Smooth muscle cell (in vitro differentiated cells): ENCODE data around the gene RUSC1. TPM values are rescaled to one million over a fixed set of nuclear protein-coding genes. Genes with fewer than 3 reads are reported as not detected.
A peak's percentile ranks its signal among the peaks of the same experiment; 100 is the strongest.

Experiments
- DNase-seq: peaks from one replicate; lab custom pipeline; 2025; ENCODE audit not compliant: unreplicated experiment; lab: John Stamatoyannopoulos, UW
- H2AFZ ChIP-seq: fragments of 200-600 bp; sonication (generic); 2 replicates; pipeline ENCODE4 v1.6.0; 2016; ENCODE audit warnings: antibody characterized with exemption, low read depth, mild to moderate bottlenecking
- H3F3A ChIP-seq: fragments of 200-600 bp; sonication (generic); 2 replicates; pipeline ENCODE4 v1.6.0; 2017; ENCODE audit warnings: antibody characterized with exemption, low read depth
- H3K27ac ChIP-seq: fragments of 200-600 bp; sonication (generic); 2 replicates; pipeline ENCODE4 v1.5.1; 2016; ENCODE audit warnings: low read depth, mild to moderate bottlenecking
- H3K27me3 ChIP-seq: fragments of 200-600 bp; sonication (generic); 2 replicates; pipeline ENCODE4 v1.6.1; 2016; ENCODE audit warnings: low read depth, mild to moderate bottlenecking
- H3K36me3 ChIP-seq: fragments of 200-600 bp; sonication (generic); 2 replicates; pipeline ENCODE4 v1.5.1; 2016; ENCODE audit warnings: low read depth
- H3K4me1 ChIP-seq: fragments of 200-600 bp; sonication (generic); 2 replicates; pipeline ENCODE4 v1.5.1; 2016; ENCODE audit warnings: low read depth
- H3K4me2 ChIP-seq: fragments of 200-600 bp; sonication (generic); 2 replicates; pipeline ENCODE4 v1.6.0; 2016; ENCODE audit warnings: mild to moderate bottlenecking
- H3K4me3 ChIP-seq: fragments of 200-600 bp; sonication (generic); 2 replicates; pipeline ENCODE4 v1.5.1; 2016; ENCODE audit warnings: mild to moderate bottlenecking
- H3K79me2 ChIP-seq: fragments of 200-600 bp; sonication (generic); 2 replicates; pipeline ENCODE4 v1.6.0; 2016; ENCODE audit warnings: low read depth, mild to moderate bottlenecking
- H3K9ac ChIP-seq: fragments of 200-600 bp; sonication (generic); 2 replicates; pipeline ENCODE4 v1.6.0; 2016; ENCODE audit warnings: low read depth
- H3K9me3 ChIP-seq: fragments of 200-600 bp; sonication (generic); replicated peaks from 2 replicates; pipeline ENCODE4 v1.5.1; 2016; ENCODE audit warnings: low read depth
- H4K20me1 ChIP-seq: fragments of 200-600 bp; sonication (generic); 2 replicates; pipeline ENCODE4 v1.6.0; 2016; ENCODE audit warnings: low read depth
- WGBS: methylation state at CpG from one replicate; pipeline ENCODE4 v1.1.7; 2016; ENCODE audit warnings: low lambda C conversion rate; 5-methylcytosine and 5-hydroxymethylcytosine counted together
- polyA plus RNA-seq: library from polyadenylated mRNA; unstranded; fragments of >200 nt; fragmentation: Nextera tagmentation; extraction: Ambion mirVana; gene quantifications from 2 replicates; pipeline ENCODE4 v1.2.1, GENCODE V29; 2016
- total RNA-seq: library from RNA; depleted of rRNA; stranded (reverse); fragments of >200 nt; gene quantifications from 2 replicates; pipeline ENCODE4 v1.2.3, GENCODE V29; 2014
- TF ChIP-seq, protein P1 (sequence below): fragments of 200-600 bp; sonication (generic); IDR thresholded peaks from 2 replicates; pipeline ENCODE4 v1.5.1; 2017; ENCODE audit warnings: borderline replicate concordance, mild to moderate bottlenecking, antibody characterized with exemption; ENCODE audit not compliant: insufficient read depth, poor library complexity, severe bottlenecking

The RUSC1 gene
- total and polyA plus RNA-seq, 2 experiments from 2014 or later: 28.7 to 33.2 TPM

DNA sequence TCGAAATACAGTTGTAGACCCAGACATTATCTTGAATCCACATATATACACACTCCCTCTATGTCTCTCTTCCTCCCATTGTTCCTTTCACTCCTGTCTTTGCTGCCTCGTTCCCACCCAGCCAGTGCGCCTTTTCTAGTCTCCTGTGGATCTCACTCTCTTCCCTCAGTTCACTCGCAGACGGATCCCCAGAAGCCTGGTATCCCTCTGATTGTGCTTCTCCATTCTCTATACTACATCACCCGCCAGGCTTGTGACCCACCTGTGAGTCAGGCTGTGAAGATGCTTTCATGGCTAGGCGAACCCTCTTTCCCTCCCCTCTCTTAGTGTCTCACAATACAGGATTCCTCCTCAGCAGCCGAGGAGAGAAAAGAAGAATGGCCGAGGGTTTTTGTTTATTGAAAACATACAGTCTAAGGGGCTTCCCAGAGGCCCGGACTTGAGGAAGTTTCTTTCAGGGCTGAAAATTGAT, 42.0 kb upstream of the RUSC1 start:
- no peaks in the 10 kb centered on the region for H3K36me3 ChIP-seq
- H2AFZ ChIP-seq: no peak overlapping the region
- no peaks in the 10 kb centered on the region for H3K79me2 ChIP-seq
- no peaks in the 10 kb centered on the region for H3K9me3 ChIP-seq
- peaks cover 18% of the 10 kb centered on the region for H3K4me1 ChIP-seq
- no peak for DNase-seq
- H3F3A ChIP-seq: no peaks in the 10 kb centered on the region
- 66% methylated on average over 10 of the region's 10 CpGs for WGBS
- H3K9ac ChIP-seq: no peak overlapping the region
- TF ChIP-seq, protein P1, sequence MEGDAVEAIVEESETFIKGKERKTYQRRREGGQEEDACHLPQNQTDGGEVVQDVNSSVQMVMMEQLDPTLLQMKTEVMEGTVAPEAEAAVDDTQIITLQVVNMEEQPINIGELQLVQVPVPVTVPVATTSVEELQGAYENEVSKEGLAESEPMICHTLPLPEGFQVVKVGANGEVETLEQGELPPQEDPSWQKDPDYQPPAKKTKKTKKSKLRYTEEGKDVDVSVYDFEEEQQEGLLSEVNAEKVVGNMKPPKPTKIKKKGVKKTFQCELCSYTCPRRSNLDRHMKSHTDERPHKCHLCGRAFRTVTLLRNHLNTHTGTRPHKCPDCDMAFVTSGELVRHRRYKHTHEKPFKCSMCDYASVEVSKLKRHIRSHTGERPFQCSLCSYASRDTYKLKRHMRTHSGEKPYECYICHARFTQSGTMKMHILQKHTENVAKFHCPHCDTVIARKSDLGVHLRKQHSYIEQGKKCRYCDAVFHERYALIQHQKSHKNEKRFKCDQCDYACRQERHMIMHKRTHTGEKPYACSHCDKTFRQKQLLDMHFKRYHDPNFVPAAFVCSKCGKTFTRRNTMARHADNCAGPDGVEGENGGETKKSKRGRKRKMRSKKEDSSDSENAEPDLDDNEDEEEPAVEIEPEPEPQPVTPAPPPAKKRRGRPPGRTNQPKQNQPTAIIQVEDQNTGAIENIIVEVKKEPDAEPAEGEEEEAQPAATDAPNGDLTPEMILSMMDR: no peak
- H4K20me1 ChIP-seq: no peaks in the 10 kb centered on the region
- H3K4me3 ChIP-seq: peak overlapping the region; percentile 85
- no peaks in the 10 kb centered on the region for H3K27me3 ChIP-seq
- H3K27ac ChIP-seq: no peak overlapping the region
- H3K4me2 ChIP-seq: peak overlapping the region; percentile 100

DNA sequence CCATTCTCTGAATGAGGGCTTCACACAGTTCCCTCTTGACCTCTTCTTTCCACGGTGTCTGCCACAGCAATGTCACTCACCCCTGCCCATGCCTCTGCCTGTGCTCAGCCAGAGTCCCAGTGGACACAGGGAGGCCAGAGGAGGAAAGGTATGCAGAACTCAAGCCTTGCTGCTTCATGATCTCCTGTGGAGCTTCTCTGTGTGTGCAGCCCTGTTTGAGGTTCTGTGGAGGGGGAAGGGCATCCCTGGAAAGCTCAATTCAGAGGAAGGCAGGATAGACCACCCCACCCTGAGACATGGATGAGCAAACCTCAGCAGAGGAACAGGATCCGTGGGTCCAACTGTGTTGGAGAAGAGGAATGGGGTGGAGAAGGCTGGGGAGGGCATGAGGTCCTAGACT, 41.4 kb upstream of the RUSC1 start:
- H2AFZ ChIP-seq: no peak overlapping the region
- no peaks in the 10 kb centered on the region for H4K20me1 ChIP-seq
- H3K4me3 ChIP-seq: no peak overlapping the region
- peaks cover 18% of the 10 kb centered on the region for H3K4me1 ChIP-seq
- TF ChIP-seq, protein P1: no peak
- H3K9me3 ChIP-seq: no peaks in the 10 kb centered on the region
- H3K36me3 ChIP-seq: no peaks in the 10 kb centered on the region
- no peaks in the 10 kb centered on the region for H3K79me2 ChIP-seq
- no peaks in the 10 kb centered on the region for H3K27me3 ChIP-seq
- DNase-seq: no peak
- no peak overlapping the region for H3K9ac ChIP-seq
- no peaks in the 10 kb centered on the region for H3F3A ChIP-seq
- no peak overlapping the region for H3K27ac ChIP-seq
- no peak overlapping the region for H3K4me2 ChIP-seq
- WGBS: 73% methylated on average over 2 of the region's 2 CpGs

DNA sequence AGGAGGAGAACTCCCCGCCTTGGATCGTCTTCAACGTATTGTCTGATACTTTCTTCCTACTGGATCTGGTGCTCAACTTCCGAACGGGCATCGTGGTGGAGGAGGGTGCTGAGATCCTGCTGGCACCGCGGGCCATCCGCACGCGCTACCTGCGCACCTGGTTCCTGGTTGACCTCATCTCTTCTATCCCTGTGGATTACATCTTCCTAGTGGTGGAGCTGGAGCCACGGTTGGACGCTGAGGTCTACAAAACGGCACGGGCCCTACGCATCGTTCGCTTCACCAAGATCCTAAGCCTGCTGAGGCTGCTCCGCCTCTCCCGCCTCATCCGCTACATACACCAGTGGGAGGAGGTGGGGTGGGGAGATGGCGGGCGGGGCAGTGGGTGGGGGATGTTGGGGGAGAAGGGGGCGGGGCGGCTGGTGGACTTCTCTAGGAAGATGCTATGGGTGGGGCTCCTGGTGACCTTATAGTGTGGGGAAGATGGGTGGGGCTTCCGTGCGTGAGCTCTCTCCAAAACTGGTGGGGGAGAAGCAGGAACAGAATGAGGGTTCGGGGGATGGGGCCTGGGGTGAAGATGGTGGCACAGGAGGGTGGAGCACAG, 38.1 kb upstream of the RUSC1 start:
- no peak overlapping the region for H2AFZ ChIP-seq
- WGBS: 98% methylated on average over 28 of the region's 29 CpGs
- H3K9me3 ChIP-seq: no peaks in the 10 kb centered on the region
- H3K4me2 ChIP-seq: no peak overlapping the region
- no peaks in the 10 kb centered on the region for H3K27me3 ChIP-seq
- no peaks in the 10 kb centered on the region for H3K79me2 ChIP-seq
- H3K9ac ChIP-seq: no peak overlapping the region
- no peaks in the 10 kb centered on the region for H4K20me1 ChIP-seq
- H3K4me3 ChIP-seq: no peak overlapping the region
- DNase-seq: no peak
- H3F3A ChIP-seq: no peaks in the 10 kb centered on the region
- peaks cover 17% of the 10 kb centered on the region for H3K4me1 ChIP-seq
- H3K27ac ChIP-seq: no peak overlapping the region
- H3K36me3 ChIP-seq: no peaks in the 10 kb centered on the region
- TF ChIP-seq, protein P1: no peak

DNA sequence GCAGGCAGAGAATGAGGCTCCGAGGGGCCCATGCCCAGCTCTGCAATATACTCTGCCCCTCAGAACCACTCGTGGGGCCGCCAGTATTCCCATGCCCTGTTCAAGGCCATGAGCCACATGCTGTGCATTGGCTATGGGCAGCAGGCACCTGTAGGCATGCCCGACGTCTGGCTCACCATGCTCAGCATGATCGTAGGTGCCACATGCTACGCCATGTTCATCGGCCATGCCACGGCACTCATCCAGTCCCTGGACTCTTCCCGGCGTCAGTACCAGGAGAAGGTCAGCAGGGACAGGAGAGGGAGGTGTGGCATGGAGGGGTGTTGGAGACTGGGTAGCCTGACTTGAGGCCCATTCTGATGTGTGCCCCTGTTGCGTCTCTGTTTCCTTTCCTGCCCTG, 36.2 kb upstream of the RUSC1 start:
- Histone ChIP-seq H3K4me3 (no peak overlapping the region), H2AFZ (no peak overlapping the region), H3K27me3 (no peaks in the 10 kb centered on the region), H4K20me1 (no peaks in the 10 kb centered on the region), H3K9me3 (no peaks in the 10 kb centered on the region), H3K4me2 (no peak overlapping the region), H3K27ac (no peak overlapping the region), H3F3A (no peaks in the 10 kb centered on the region), H3K36me3 (no peaks in the 10 kb centered on the region), H3K9ac (no peak overlapping the region), H3K79me2 (no peaks in the 10 kb centered on the region), H3K4me1 (no peaks in the 10 kb centered on the region)
- TF ChIP-seq, protein P1: no peak
- 93% methylated on average over 12 of the region's 12 CpGs for WGBS
- DNase-seq: no peak
